HepG2 (cell line): Measurements from ENCODE around the gene AQP10. TPM values are rescaled to one million over a fixed set of nuclear protein-coding genes. Genes with fewer than 3 reads are reported as not detected.
A peak's percentile ranks its signal among the peaks of the same experiment; 100 is the strongest.

Experiments
- ATAC-seq: fragments of 200-7000 bp; cut with Tn5 transposase; 3 replicates; pipeline ENCODE4 v1.9.1; 2020; ENCODE audit warnings: mild to moderate bottlenecking, moderate library complexity
- BruUV-seq: library from RNA; stranded (reverse); fragments of 400-500 nt; replicated peaks from 2 replicates; lab custom pipeline; 2021; lab: Mats Ljungman, UMichigan
- CTCF ChIA-PET: fragments of 300-600 bp; formaldehyde crosslinking; extraction: SDS; loops from one replicate; lab custom pipeline; 2021; ENCODE audit warnings: low total read pairs, inconsistent platforms, low intra/inter-chr PET ratio; lab: Yijun Ruan, JAX
- POLR2A ChIA-PET: fragments of 350-600 bp; sonication (Branson Sonifier 250); formaldehyde crosslinking; loops from one replicate; lab custom pipeline; 2020; ENCODE audit warnings: antibody characterized with exemption, inconsistent platforms; lab: Yijun Ruan, JAX
- DNase-seq: peaks from one replicate; pipeline ENCODE4 v3.0.0-alpha.2; 2015; ENCODE audit warnings: low spot score
- FAIRE-seq: peaks from 3 replicates; lab custom pipeline; 2011; peaks lifted over from hg19 to GRCh38; lab: Jason Lieb, UNC
- H2AFZ ChIP-seq: one replicate; pipeline ENCODE4 v1.6.1; 2011; ENCODE audit warnings: low read length, inconsistent platforms
- H3K27ac ChIP-seq: fragments of 300-600 bp; 3 replicates; pipeline ENCODE4 v1.8.0; 2011; ENCODE audit warnings: mixed run types, mild to moderate bottlenecking, mixed read lengths, low read length, inconsistent platforms; ENCODE audit not compliant: insufficient read depth; ENCODE audit errors: extremely low read length
- H3K27me3 ChIP-seq, 2 experiments: fragments of 200-600 bp in 1 of 2; 2 replicates in 1 of 2; 3 replicates in 1 of 2; pipeline versions ENCODE4 v1.6.0 to v1.8.0; 2011; ENCODE audit warnings: low read length in 2 of 2, mild to moderate bottlenecking in 2 of 2, moderate library complexity in 2 of 2, inconsistent platforms in 1 of 2; ENCODE audit not compliant: insufficient read depth in 2 of 2, control insufficient read depth in 1 of 2
- H3K36me3 ChIP-seq, 2 experiments: fragments of 200-600 bp in 1 of 2; replicated peaks in 1 of 2; 2 replicates in 1 of 2; 3 replicates in 1 of 2; pipeline versions ENCODE4 v1.5.1 to v1.8.0; 2011; ENCODE audit warnings: low read length in 2 of 2, inconsistent platforms in 1 of 2; ENCODE audit not compliant: insufficient read depth in 2 of 2, control insufficient read depth in 1 of 2
- H3K4me1 ChIP-seq: 2 replicates; pipeline ENCODE4 v1.5.1; 2012; ENCODE audit warnings: low read length, inconsistent platforms; ENCODE audit not compliant: insufficient read depth
- H3K4me2 ChIP-seq: 2 replicates; pipeline ENCODE4 v1.6.0; 2011; ENCODE audit warnings: low read depth, low read length, inconsistent platforms
- H3K4me3 ChIP-seq, 3 experiments: fragments of 200-600 bp in 1 of 3; sonication (generic), shearing (Covaris generic) in 1 of 3; replicated peaks in 1 of 3; 2 replicates each; pipeline ENCODE4 v1.5.1; 2011 to 2016; ENCODE audit warnings: low read length in 3 of 3, inconsistent platforms in 2 of 3, low read depth in 2 of 3, mild to moderate bottlenecking in 2 of 3, control low read depth in 1 of 3, mixed read lengths in 1 of 3; ENCODE audit not compliant: insufficient read depth in 1 of 3
- H3K79me2 ChIP-seq: one replicate; pipeline ENCODE4 v1.6.1; 2011; ENCODE audit warnings: low read length, inconsistent platforms; ENCODE audit not compliant: insufficient read depth
- H3K9ac ChIP-seq: 2 replicates; pipeline ENCODE4 v1.6.0; 2011; ENCODE audit warnings: mild to moderate bottlenecking, low read depth, low read length, inconsistent platforms; ENCODE audit not compliant: insufficient read depth
- H3K9me3 ChIP-seq: 2 replicates; pipeline ENCODE4 v1.5.1; 2012; ENCODE audit warnings: mild to moderate bottlenecking, low read length
- H4K20me1 ChIP-seq: 2 replicates; pipeline ENCODE4 v1.6.0; 2011; ENCODE audit warnings: inconsistent platforms, mild to moderate bottlenecking, low read length, moderate library complexity; ENCODE audit not compliant: insufficient read depth
- ATF1 ChIP-seq: IDR thresholded peaks from 2 replicates; pipeline ENCODE4 v1.6.1; 2016; ENCODE audit warnings: mild to moderate bottlenecking, control low read depth
- BCL6 ChIP-seq: IDR thresholded peaks from 2 replicates; pipeline ENCODE4 v1.6.1; 2016; ENCODE audit warnings: missing genetic modification reagents, missing compliant biosample characterization
- DDIT3 ChIP-seq: sonication (generic); formaldehyde crosslinking; IDR thresholded peaks from 2 replicates; pipeline ENCODE4 v1.4.0; 2020; ENCODE audit warnings: mild to moderate bottlenecking, missing genetic modification reagents
- DMAP1 ChIP-seq: IDR thresholded peaks from 2 replicates; pipeline ENCODE4 v1.6.1; 2016
- DR1 ChIP-seq: sonication (generic); formaldehyde crosslinking; IDR thresholded peaks from 2 replicates; pipeline ENCODE4 v1.8.0; 2021; ENCODE audit warnings: mild to moderate bottlenecking, missing genetic modification reagents, inconsistent platforms
- GZF1 ChIP-seq: sonication (generic); formaldehyde crosslinking; IDR thresholded peaks from 2 replicates; pipeline ENCODE4 v1.5.1; 2020; ENCODE audit warnings: mild to moderate bottlenecking, missing genetic modification reagents
- HNRNPH1 ChIP-seq: fragments of 200-400 bp; formaldehyde crosslinking; optimal IDR thresholded peaks from 2 replicates; pipeline ENCODE3; 2017; ENCODE audit warnings: mild to moderate bottlenecking, low read depth, low read length
- HNRNPUL1 ChIP-seq: fragments of 200-400 bp; formaldehyde crosslinking; IDR thresholded peaks from 2 replicates; pipeline ENCODE4 v1.6.1; 2017; ENCODE audit warnings: low read depth, mild to moderate bottlenecking, low read length, moderate library complexity
- JUND ChIP-seq: sonication (generic); formaldehyde crosslinking; IDR thresholded peaks from 2 replicates; pipeline ENCODE4 v1.8.0; 2022; ENCODE audit warnings: mild to moderate bottlenecking, missing genetic modification reagents
- NKX3-1 ChIP-seq: sonication (generic); formaldehyde crosslinking; IDR thresholded peaks from 2 replicates; pipeline ENCODE4 v1.5.0; 2020; ENCODE audit warnings: missing genetic modification reagents
- POGZ ChIP-seq: sonication (generic); formaldehyde crosslinking; IDR thresholded peaks from 2 replicates; pipeline ENCODE4 v1.4.0; 2020; ENCODE audit warnings: mild to moderate bottlenecking, missing genetic modification reagents
- RFXANK ChIP-seq: IDR thresholded peaks from 2 replicates; pipeline ENCODE4 v1.6.1; 2016
- SAP130 ChIP-seq: IDR thresholded peaks from 2 replicates; pipeline ENCODE4 v1.6.1; 2016; ENCODE audit warnings: low read depth
- SIX1 ChIP-seq: sonication (generic); formaldehyde crosslinking; IDR thresholded peaks from 2 replicates; pipeline ENCODE4 v1.4.0; 2020; ENCODE audit warnings: missing genetic modification reagents, borderline replicate concordance
- SOX5 ChIP-seq: IDR thresholded peaks from 2 replicates; pipeline ENCODE4 v1.6.1; 2016; ENCODE audit warnings: borderline replicate concordance
- TBX2 ChIP-seq: sonication (generic); formaldehyde crosslinking; IDR thresholded peaks from 2 replicates; pipeline ENCODE4 v1.5.0; 2020; ENCODE audit warnings: missing genetic modification reagents, mild to moderate bottlenecking, borderline replicate concordance
- THAP11 ChIP-seq: IDR thresholded peaks from 2 replicates; pipeline ENCODE4 v1.6.1; 2016; ENCODE audit warnings: missing biosample characterization, missing genetic modification reagents
- THAP7 ChIP-seq: sonication (generic); formaldehyde crosslinking; IDR thresholded peaks from 2 replicates; pipeline ENCODE4 v1.8.1; 2023; ENCODE audit warnings: mild to moderate bottlenecking, missing genetic modification reagents
- ZKSCAN1 ChIP-seq: fragments of 150-350 bp; IDR thresholded peaks from 2 replicates; pipeline ENCODE4 v1.6.1; 2014; ENCODE audit warnings: low read length
- ZNF275 ChIP-seq: sonication (generic); formaldehyde crosslinking; IDR thresholded peaks from 2 replicates; pipeline ENCODE4 v1.8.0; 2022; ENCODE audit warnings: missing genetic modification reagents, mild to moderate bottlenecking, inconsistent platforms, borderline replicate concordance
- ZNF430 ChIP-seq: sonication (generic); formaldehyde crosslinking; IDR thresholded peaks from 2 replicates; pipeline ENCODE4 v1.9.0; 2021; ENCODE audit warnings: mild to moderate bottlenecking, missing genetic modification reagents
- ZNF431 ChIP-seq: sonication (generic); formaldehyde crosslinking; IDR thresholded peaks from 2 replicates; pipeline ENCODE4 v1.9.0; 2022; ENCODE audit warnings: missing genetic modification reagents, low read depth, mild to moderate bottlenecking, borderline replicate concordance
- ZNF556 ChIP-seq: sonication (generic); formaldehyde crosslinking; IDR thresholded peaks from 2 replicates; pipeline ENCODE4 v1.4.0; 2020; ENCODE audit warnings: mild to moderate bottlenecking, missing genetic modification reagents, borderline replicate concordance
- ZNF589 ChIP-seq: sonication (generic); formaldehyde crosslinking; conservative IDR thresholded peaks from 2 replicates; pipeline ENCODE4 v1.8.0; 2022; ENCODE audit warnings: mild to moderate bottlenecking, moderate library complexity, missing genetic modification reagents
- ZNF773 ChIP-seq: sonication (generic); formaldehyde crosslinking; IDR thresholded peaks from 2 replicates; pipeline ENCODE4 v1.4.0; 2020; ENCODE audit warnings: missing genetic modification reagents, borderline replicate concordance
- ZNF841 ChIP-seq: sonication (generic); formaldehyde crosslinking; IDR thresholded peaks from 2 replicates; pipeline ENCODE4 v1.8.1; 2023; ENCODE audit warnings: missing genetic modification reagents, borderline replicate concordance
- WGBS: methylation state at CpG from one replicate; pipeline ENCODE4 v1.1.6; 2017; ENCODE audit warnings: low lambda C conversion rate; 5-methylcytosine and 5-hydroxymethylcytosine counted together
- in situ Hi-C: cut with HindIII; loops from 2 replicates; pipeline ENCODE4 v1.10.0; 2017; ENCODE audit warnings: low pct_unique_long_range_greater_than_20kb; ENCODE audit not compliant: extremely low pct_ligation_motif_present
- intact Hi-C: fragments of 100-400 bp; cut with micrococcal nuclease; formaldehyde crosslinking; loops from one replicate; pipeline ENCODE4 v1.10.0; 2022; ENCODE audit not compliant: unreplicated experiment
- polyA plus RNA-seq, 8 experiments: library from polyadenylated mRNA; depleted of rRNA in 3 of 8; stranded (reverse) in 7 of 8; unstranded in 1 of 8; fragments of >200 nt; fragmentation: Illumina TruSeq in 4 of 8; extraction: Trizol in 4 of 8; gene quantifications; 2 replicates each; pipeline versions ENCODE4 v1.2.1 to v1.2.3, GENCODE V29; 2011 to 2016; ENCODE audit warnings: low read depth in 4 of 8, missing spikeins in 1 of 8, mixed read lengths in 1 of 8; ENCODE audit not compliant: insufficient read depth in 1 of 8
- total RNA-seq, 5 experiments: library from RNA; depleted of rRNA; stranded (reverse); fragments of >200 nt; fragmentation: Illumina TruSeq; extraction: Trizol; gene quantifications; 2 replicates each; pipeline ENCODE4 v1.2.3, GENCODE V29; 2016; ENCODE audit warnings: low read depth in 1 of 5

Gene AQP10
- total and polyA plus RNA-seq, 2 of the 13 experiments (the other 11 are each of a cell fraction or from before 2014, with no cell fraction given), result 0.30 TPM; not detected in 1

- ATAC-seq (peak; percentile 47), FAIRE-seq (peak; percentile 80), DNase-seq (peak; percentile 63)
- H2AFZ ChIP-seq, result no peak overlapping the region
- H3K4me1 ChIP-seq, result peaks cover 49% of the 10 kb centered on the region
- WGBS, result 8% methylated on average over 13 of the region's 14 CpGs
- no peaks in the 10 kb centered on the region for H3K9me3 ChIP-seq
- H3K36me3 ChIP-seq, result peaks cover 3 to 14% of the 10 kb centered on the region in 2 experiments; a peak in 4 of 5 replicates
- ChIA-PET CTCF (no interaction called here), POLR2A (interaction anchor here (0.9 to 3.2 kb wide), 5 partner anchors 17 to 68 kb away, joined by 3 to 13 read pairs (median 5); no protein-coding TSS in a partner anchor)
- BruUV-seq, result no TSS peak
- H3K9ac ChIP-seq, result no peak overlapping the region
- in situ Hi-C loops, result no loop called here
- intact Hi-C loops, result loop anchor here (10.0 kb wide), 2 partner anchors 53 to 93 kb away; partner anchors contain the start of gene IL6R
- H3K4me3 ChIP-seq, result peak overlapping the region in 1 of 3 experiments; percentile 75; a peak in 1 of 6 replicates
- H4K20me1 ChIP-seq, result no peaks in the 10 kb centered on the region
- no peak overlapping the region for H3K27ac ChIP-seq
- no peaks in the 10 kb centered on the region for H3K79me2 ChIP-seq
- peaks cover 0 to 4% of the 10 kb centered on the region in 2 experiments; a peak in 1 of 5 replicates for H3K27me3 ChIP-seq
- H3K4me2 ChIP-seq, result peak overlapping the region; percentile 98
- TF ChIP-seq DMAP1 (no peak), ZNF275 (CRISPR knock-in tag) (no peak), ZNF556 (CRISPR knock-in tag) (no peak), HNRNPH1 (no peak), ATF1 (CRISPR knock-in tag) (no peak), ZKSCAN1 (no peak), DDIT3 (no peak), ZNF430 (CRISPR knock-in tag) (no peak), POGZ (CRISPR knock-in tag) (no peak), THAP7 (no peak), BCL6 (CRISPR knock-in tag) (peak; percentile 60), RFXANK (CRISPR knock-in tag) (no peak), DR1 (CRISPR knock-in tag) (no peak), JUND (no peak), ZNF589 (CRISPR knock-in tag) (no peak), ZNF431 (CRISPR knock-in tag) (no peak), ZNF841 (CRISPR knock-in tag) (no peak), HNRNPUL1 (no peak), GZF1 (no peak), THAP11 (CRISPR knock-in tag) (0 out of 2 replicates have a peak, but pooled peaks have one; percentile 9), SOX5 (CRISPR knock-in tag) (peak; percentile 46; the same call in 1 of the 2 replicates), SIX1 (CRISPR knock-in tag) (no peak), ZNF773 (CRISPR knock-in tag) (no peak), NKX3-1 (CRISPR knock-in tag) (no peak), SAP130 (CRISPR knock-in tag) (peak; percentile 81), TBX2 (peak; percentile 25; the same call in 1 of the 2 replicates)
These were observed 30.6 kb downstream of the AQP10 start for GRCh38 chr1:154351363-154352068.
